ACC112 (cell line): ENCODE measurements around the gene LRIG2.
"Not testable (repeated sequence)": the region's sequence is repeated elsewhere in the genome, so short reads cannot be mapped to it uniquely, and the experiment has no call there.

Source experiments
- H2AFZ ChIP-seq: fragments of 200-600 bp; sonication (generic); one replicate; pipeline ENCODE4 v1.6.0; 2017; ENCODE audit warnings: antibody characterized with exemption, low read length; ENCODE audit not compliant: unreplicated experiment
- H3K27ac ChIP-seq: fragments of 200-600 bp; sonication (generic); 2 replicates; pipeline ENCODE4 v1.5.1; 2014; ENCODE audit warnings: low read depth, mild to moderate bottlenecking, antibody characterized with exemption, low read length, moderate library complexity
- H3K27me3 ChIP-seq: fragments of 200-600 bp; sonication (generic); 2 replicates; pipeline ENCODE4 v1.6.1; 2014; ENCODE audit warnings: mild to moderate bottlenecking, antibody characterized with exemption, low read length, moderate library complexity, mixed read lengths; ENCODE audit not compliant: insufficient read depth
- H3K36me3 ChIP-seq: fragments of 200-600 bp; sonication (generic); 2 replicates; pipeline ENCODE4 v1.6.1; 2016; ENCODE audit warnings: mild to moderate bottlenecking, antibody characterized with exemption, low read length, moderate library complexity, mixed read lengths; ENCODE audit not compliant: insufficient read depth
- H3K4me1 ChIP-seq: fragments of 200-600 bp; sonication (generic); one replicate; pipeline ENCODE4 v1.6.1; 2016; ENCODE audit warnings: low read length, mixed read lengths; ENCODE audit not compliant: insufficient read depth, unreplicated experiment, control insufficient read depth
- H3K4me3 ChIP-seq: fragments of 200-600 bp; sonication (generic); 2 replicates; pipeline ENCODE4 v1.5.1; 2014; ENCODE audit warnings: mild to moderate bottlenecking, low read depth, low read length
- H3K79me2 ChIP-seq: fragments of 200-600 bp; sonication (generic); one replicate; pipeline ENCODE4 v1.6.0; 2016; ENCODE audit warnings: low read length; ENCODE audit not compliant: control insufficient read depth, unreplicated experiment, insufficient read depth

The LRIG2 gene, protein sequence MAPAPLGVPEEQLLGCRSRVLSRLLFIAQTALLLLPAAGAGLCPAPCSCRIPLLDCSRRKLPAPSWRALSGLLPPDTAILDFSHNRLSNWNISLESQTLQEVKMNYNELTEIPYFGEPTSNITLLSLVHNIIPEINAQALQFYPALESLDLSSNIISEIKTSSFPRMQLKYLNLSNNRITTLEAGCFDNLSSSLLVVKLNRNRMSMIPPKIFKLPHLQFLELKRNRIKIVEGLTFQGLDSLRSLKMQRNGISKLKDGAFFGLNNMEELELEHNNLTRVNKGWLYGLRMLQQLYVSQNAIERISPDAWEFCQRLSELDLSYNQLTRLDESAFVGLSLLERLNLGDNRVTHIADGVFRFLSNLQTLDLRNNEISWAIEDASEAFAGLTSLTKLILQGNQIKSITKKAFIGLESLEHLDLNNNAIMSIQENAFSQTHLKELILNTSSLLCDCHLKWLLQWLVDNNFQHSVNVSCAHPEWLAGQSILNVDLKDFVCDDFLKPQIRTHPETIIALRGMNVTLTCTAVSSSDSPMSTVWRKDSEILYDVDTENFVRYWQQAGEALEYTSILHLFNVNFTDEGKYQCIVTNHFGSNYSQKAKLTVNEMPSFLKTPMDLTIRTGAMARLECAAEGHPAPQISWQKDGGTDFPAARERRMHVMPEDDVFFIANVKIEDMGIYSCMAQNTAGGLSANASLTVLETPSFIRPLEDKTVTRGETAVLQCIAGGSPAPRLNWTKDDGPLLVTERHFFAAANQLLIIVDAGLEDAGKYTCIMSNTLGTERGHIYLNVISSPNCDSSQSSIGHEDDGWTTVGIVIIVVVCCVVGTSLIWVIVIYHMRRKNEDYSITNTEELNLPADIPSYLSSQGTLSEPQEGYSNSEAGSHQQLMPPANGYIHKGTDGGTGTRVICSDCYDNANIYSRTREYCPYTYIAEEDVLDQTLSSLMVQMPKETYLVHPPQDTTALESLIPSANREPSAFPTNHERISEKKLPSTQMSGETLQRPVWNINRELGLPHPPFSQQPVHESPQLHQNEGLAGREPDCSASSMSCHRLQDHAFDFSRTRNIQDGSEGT

DNA sequence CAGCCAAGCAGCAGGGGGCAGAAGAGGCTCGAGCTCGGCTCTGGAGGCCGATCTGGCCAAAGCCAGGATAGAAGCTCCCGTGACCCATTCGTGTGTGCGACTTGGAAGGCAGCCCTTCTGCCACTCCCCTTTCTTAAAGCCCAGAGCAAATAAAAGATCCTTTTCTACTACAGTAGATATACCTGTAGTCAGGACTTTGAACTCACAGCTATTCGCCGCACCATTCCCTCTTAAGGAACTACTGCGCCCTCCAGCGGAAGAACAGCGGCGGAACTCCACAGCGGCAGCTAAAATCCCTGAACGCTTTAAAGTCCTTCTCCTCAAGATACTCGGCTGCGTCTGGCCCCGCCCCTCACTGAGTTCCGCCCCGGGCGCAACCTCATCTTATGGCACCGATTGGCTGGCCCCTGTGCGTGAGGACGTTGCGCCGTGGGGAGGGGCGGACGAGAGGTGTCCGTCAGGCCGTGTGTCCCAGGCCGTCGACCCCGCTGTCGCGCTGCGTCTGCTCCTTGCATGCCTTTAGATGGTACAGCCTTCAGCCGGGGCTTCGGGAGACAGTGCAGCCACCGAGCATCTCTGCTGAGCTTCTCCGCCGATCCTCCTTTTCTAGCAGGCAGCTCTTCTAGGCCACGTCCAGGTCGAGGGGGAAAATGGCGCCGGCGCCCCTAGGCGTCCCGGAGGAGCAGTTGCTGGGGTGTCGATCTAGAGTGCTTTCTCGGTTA is at the start of gene LRIG2:
LRIG2 (plus strand) TSS at position 442 of the 722 bp plus-strand sequence; CDS start at position 651, 209 bp downstream.
- Histone ChIP-seq H3K4me1 (peaks cover 13% of the 10 kb centered on the region), H3K4me3 (peak within 1 kb of the TSS; percentile 85), H3K27me3 (no peaks in the 10 kb centered on the region), H3K36me3 (no peaks in the 10 kb centered on the region; the same call in 1 of the 2 replicates), H3K79me2 (peaks cover 41% of the 10 kb centered on the region), H3K27ac (peak within 1 kb of the TSS; percentile 67), H2AFZ (peak within 1 kb of the TSS; percentile 94)

DNA sequence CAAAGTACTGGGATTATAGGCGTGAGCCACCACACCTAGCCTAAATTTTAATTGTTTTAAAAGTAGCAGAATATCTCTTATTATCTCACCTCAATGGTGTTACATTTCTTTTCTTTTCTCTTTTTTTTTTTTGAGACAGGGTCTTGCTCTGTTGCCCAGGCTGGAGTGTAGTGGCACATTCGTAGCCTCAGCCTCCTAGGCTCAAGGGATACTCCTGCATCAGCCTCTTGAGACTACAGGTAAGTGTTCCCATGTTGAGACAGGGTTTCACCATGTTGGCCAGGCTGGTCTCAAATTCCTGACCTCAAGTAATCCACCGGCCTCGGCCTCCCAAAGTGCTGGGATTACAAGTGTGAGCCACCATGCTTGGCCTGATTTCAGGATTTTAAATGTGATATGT is 49.7 kb upstream of the LRIG2 start:
- not testable (repeated sequence) for H3K4me1 ChIP-seq, H3K27ac ChIP-seq, H3K36me3 ChIP-seq

DNA sequence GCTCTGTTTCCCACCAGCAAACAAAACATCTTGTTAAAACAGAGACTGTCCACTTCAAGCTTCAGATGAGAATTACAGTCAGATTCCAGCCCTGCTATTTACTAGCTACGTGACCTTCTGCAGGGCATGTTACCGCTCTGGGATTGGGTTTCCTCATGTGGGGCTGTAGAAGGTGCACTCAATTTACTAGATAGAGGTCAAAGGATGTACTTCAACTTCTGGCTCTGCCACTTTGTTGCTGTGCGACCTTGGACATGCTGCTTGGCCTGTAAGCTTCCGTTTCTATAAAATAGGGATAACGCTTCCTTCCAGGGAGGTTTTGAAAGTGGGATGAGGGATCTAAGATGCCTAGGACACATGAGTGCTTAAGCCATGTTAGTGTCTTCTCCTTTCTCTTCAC is 46.0 kb upstream of the LRIG2 start:
- Histone ChIP-seq H2AFZ (no peak overlapping the region), H3K36me3 (no peaks in the 10 kb centered on the region), H3K27ac (no peak overlapping the region), H3K27me3 (no peaks in the 10 kb centered on the region), H3K4me1 (no peaks in the 10 kb centered on the region), H3K79me2 (no peaks in the 10 kb centered on the region), H3K4me3 (no peak overlapping the region)

More for the DNA sequence above, 49.7 kb upstream of the LRIG2 start:
- not testable (repeated sequence) for H2AFZ ChIP-seq, H3K79me2 ChIP-seq, H3K4me3 ChIP-seq, H3K27me3 ChIP-seq

DNA sequence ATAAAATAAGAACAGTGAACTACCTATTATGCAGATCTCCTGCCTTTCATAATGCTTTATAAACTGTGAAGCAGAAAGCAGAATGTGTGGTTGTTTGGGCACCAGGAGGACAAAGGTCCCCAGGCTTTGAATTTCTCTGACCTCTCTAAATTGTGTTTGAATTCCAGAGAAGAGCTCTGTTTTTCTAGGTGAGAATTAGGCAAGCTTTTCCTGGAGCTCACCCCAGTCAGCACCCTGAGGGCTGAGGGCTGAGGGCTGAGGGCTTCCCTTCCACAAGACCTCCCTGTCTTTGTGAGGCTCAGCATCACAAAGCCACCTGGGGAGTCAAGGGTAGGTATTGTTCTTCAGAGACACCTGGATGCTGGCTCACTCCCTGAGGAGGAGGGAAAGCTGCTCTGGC is 45.5 kb upstream of the LRIG2 start:
- no peaks in the 10 kb centered on the region for H3K27me3 ChIP-seq
- H3K4me3 ChIP-seq, result no peak overlapping the region
- H3K79me2 ChIP-seq, result no peaks in the 10 kb centered on the region
- no peaks in the 10 kb centered on the region for H3K4me1 ChIP-seq
- H2AFZ ChIP-seq, result no peak overlapping the region
- H3K36me3 ChIP-seq, result no peaks in the 10 kb centered on the region
- H3K27ac ChIP-seq, result no peak overlapping the region

DNA sequence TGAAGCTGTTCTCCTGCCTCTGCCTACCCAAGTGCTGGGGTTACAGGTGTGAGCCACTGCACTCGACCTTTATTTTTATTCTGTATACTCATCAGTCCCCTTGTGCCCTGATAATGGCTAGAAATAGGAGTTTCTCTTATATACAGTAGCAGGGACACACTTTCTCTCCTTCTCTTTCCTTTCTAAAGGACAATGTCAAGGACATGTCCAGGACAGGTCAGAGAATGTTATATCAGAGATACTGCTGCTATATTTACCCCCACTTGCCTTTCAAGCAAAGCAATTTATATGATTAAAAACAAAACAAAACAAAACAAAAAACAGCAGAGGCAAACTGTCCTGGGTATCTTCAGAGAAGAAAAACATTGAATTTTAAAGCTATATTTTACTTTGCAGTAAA is 43.2 kb upstream of the LRIG2 start:
- H3K27me3 ChIP-seq, result no peaks in the 10 kb centered on the region
- H3K4me1 ChIP-seq, result no peaks in the 10 kb centered on the region
- no peaks in the 10 kb centered on the region for H3K79me2 ChIP-seq
- H2AFZ ChIP-seq, result no peak overlapping the region
- H3K4me3 ChIP-seq, result no peak overlapping the region
- no peaks in the 10 kb centered on the region for H3K36me3 ChIP-seq
- H3K27ac ChIP-seq, result no peak overlapping the region

DNA sequence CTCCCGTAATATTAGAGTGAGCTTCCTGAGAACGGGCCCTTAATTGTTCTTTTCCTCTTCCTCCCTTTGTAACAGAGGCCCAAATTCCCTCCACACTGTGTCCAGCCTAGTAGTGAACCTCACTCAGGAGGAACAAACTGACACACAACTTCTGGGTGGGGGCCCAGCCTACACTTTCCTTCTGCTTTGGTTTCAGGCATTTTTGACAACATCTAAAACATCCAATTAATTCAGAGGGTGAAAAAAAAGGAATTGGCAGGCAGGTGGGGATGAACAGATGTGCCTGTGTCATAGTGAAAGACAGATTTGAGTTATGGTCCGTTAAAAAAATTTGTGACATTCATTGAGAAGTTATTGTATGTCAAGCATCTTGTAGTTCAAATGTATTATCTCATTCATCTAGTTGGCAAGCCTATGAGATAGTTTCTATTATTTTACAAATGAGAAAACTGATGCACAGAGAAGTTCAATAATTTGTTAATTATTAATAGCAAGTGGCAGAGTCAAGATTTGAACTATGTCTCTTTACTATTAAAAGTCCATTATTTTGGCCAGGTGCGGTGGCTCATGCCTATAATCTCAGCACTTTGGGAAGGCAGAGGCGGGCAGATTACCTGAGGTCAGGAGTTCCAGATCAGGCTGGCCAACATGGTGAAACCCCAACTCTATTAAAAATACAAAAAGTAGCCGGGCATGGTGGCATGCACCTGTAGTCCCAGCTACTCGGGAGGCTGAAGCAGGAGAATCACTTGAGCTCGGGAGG is 41.6 kb upstream of the LRIG2 start:
- no peaks in the 10 kb centered on the region for H3K27me3 ChIP-seq

DNA sequence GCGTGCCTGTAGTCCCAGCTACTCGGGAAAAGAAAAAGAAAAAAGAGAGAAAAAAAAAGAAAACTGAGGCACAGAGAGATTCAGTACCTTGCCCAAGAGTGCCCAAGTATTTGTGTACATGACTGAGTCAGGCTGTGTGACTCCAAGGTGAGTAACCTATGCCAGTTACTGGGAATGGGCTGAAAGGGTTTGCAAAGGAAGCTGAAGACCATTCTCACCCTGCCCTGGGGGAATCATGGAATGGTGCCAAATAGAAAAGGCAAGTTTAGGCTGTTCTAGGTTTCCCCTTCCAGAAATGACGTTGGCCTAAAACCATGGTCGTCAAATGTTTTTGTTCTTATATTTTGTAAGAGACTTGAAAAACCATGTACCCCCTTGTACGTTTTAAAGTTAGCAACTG is 37.9 kb upstream of the LRIG2 start:
- Histone ChIP-seq H2AFZ (no peak overlapping the region), H3K4me1 (no peaks in the 10 kb centered on the region), H3K79me2 (no peaks in the 10 kb centered on the region), H3K27ac (no peak overlapping the region), H3K27me3 (no peaks in the 10 kb centered on the region), H3K36me3 (no peaks in the 10 kb centered on the region), H3K4me3 (no peak overlapping the region)

More for the DNA sequence above, 41.6 kb upstream of the LRIG2 start:
- Histone ChIP-seq H3K79me2 (no peaks in the 10 kb centered on the region), H3K4me1 (no peaks in the 10 kb centered on the region), H3K4me3 (no peak overlapping the region), H2AFZ (no peak overlapping the region), H3K36me3 (no peaks in the 10 kb centered on the region), H3K27ac (no peak overlapping the region)

DNA sequence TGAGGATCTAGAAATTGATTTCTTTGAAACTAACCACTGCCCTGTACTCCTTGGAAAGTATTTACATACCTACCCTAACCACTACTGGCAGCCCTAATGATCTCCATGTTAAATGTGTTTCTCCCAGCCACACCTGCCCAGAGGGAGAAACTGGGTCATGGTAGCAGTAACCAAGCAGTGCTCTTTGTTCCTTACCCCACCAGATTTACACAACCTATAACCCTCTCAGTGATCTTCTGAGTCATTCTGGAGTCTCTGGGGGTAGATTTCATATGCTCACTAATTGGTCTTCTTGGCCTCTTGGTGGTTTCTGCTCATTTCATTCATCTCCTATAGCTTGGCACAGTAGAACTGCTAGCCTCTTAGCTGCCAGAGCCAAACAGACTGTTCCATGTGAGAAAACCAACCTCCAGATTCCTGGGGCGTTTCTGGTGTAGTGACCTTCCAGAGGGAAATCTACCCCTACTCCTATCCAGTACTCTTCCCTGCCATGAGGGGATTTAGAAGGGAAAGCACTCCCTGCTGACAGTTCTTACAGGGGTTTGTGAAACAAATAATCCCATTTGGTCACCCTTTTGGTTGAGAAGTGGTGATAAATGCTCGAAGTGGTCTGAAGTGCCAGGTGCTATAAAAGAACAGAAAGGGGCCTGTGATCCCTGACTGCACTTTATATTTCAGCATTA is 36.2 kb upstream of the LRIG2 start:
- Histone ChIP-seq H3K79me2 (no peaks in the 10 kb centered on the region), H3K4me1 (no peaks in the 10 kb centered on the region), H3K27me3 (no peaks in the 10 kb centered on the region)

DNA sequence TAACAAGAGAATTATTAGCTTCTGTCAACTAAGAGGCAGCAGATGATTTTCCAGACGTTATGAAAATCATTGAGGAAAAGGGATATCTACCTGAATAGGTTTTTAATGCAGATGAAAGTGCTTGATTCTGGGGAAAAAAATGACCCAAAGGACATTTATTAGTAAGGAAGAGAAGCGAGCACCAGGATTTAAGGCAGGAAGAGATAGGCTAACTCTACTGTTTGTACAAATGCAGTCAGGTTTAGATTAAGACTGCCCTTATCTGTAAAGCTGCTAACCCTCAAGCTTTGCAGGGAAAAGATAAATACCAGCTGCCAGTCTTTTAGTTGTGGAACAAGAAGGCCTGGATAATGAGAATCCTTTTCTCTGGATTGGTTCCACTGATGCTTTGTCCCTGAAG is 33.0 kb upstream of the LRIG2 start:
- Histone ChIP-seq H2AFZ (no peak overlapping the region), H3K4me3 (no peak overlapping the region), H3K79me2 (no peaks in the 10 kb centered on the region), H3K27me3 (no peaks in the 10 kb centered on the region), H3K36me3 (no peaks in the 10 kb centered on the region), H3K27ac (no peak overlapping the region), H3K4me1 (peaks cover 19% of the 10 kb centered on the region)

More for the DNA sequence above, 36.2 kb upstream of the LRIG2 start:
- no peak overlapping the region for H2AFZ ChIP-seq
- no peak overlapping the region for H3K4me3 ChIP-seq
- no peaks in the 10 kb centered on the region for H3K36me3 ChIP-seq
- no peak overlapping the region for H3K27ac ChIP-seq
